Testis (tissue), 2 donors: ENCODE data around the gene FIGNL2.

Experiments
- CTCF ChIP-seq, 3 experiments: fragments of 450-650 bp in 2 of 3; fragments of 200-600 bp in 1 of 3; sonication (generic) in 1 of 3; IDR thresholded peaks; one replicate each; pipeline ENCODE4 v1.5.1; 2016 to 2019; ENCODE audit warnings: antibody characterized with exemption in 3 of 3, mild to moderate bottlenecking in 2 of 3, moderate library complexity in 1 of 3
- POLR2A ChIP-seq: fragments of 450-650 bp; IDR thresholded peaks from one replicate; pipeline ENCODE4 v1.6.1; 2017; ENCODE audit warnings: antibody characterized with exemption, mild to moderate bottlenecking, moderate library complexity

GRCh38 chr12:51838036-51838435 lies 10.5 kb downstream of the FIGNL2 start:
- TF ChIP-seq CTCF (IDR thresholded peaks at IDR 0.05) (no peak), POLR2A (no peak)
